Psoas muscle (tissue), 8 donors: ENCODE results near the gene ATP6V1A. TPM values are rescaled to one million over a fixed set of nuclear protein-coding genes. Genes with fewer than 3 reads are reported as not detected.

Experiments used
- ATAC-seq, 4 donors: fragments of 200-7000 bp; cut with Tn5 transposase; one replicate each; pipeline ENCODE4 v1.9.1; 2020; ENCODE audit warnings: moderate library complexity in 3 of 4, mild to moderate bottlenecking in 2 of 4
- DNase-seq, 2 donors: peaks; one replicate each; pipeline ENCODE4 v3.0.0-alpha.2; 2020
- H3K27ac ChIP-seq: fragments of 200-600 bp; one replicate; pipeline ENCODE4 v1.8.0; 2022
- H3K27me3 ChIP-seq, 3 donors: fragments of 200-600 bp in 1 of 3; one replicate each; pipeline versions ENCODE4 v1.6.1 to v1.8.0; 2013 to 2022; ENCODE audit warnings: low read length in 2 of 3, mild to moderate bottlenecking in 2 of 3, moderate library complexity in 1 of 3; ENCODE audit not compliant: insufficient read depth in 3 of 3
- H3K36me3 ChIP-seq, 2 donors: fragments of 200-600 bp in 1 of 2; one replicate each; pipeline versions ENCODE4 v1.6.1 to v1.8.0; 2013 to 2022; ENCODE audit warnings: low read depth in 1 of 2, mild to moderate bottlenecking in 1 of 2, moderate library complexity in 1 of 2; ENCODE audit not compliant: insufficient read depth in 1 of 2
- H3K4me1 ChIP-seq: fragments of 200-600 bp; one replicate; pipeline ENCODE4 v1.8.0; 2022
- H3K4me3 ChIP-seq: fragments of 200-600 bp; one replicate; pipeline ENCODE4 v1.8.0; 2022; ENCODE audit warnings: mild to moderate bottlenecking
- H3K9me3 ChIP-seq: fragments of 200-600 bp; one replicate; pipeline ENCODE4 v1.8.0; 2022
- CTCF ChIP-seq: fragments of 200-600 bp; IDR thresholded peaks from one replicate; pipeline ENCODE4 v1.8.0; 2022; ENCODE audit warnings: antibody characterized with exemption
- WGBS, 3 donors: extraction: QIAGEN DNeasy Blood & Tissue Kit; methylation state at CpG; one replicate each; pipeline versions ENCODE4 v1.1.6 to v1.1.7; 2013; 5-methylcytosine and 5-hydroxymethylcytosine counted together
- intact Hi-C, 2 donors: fragments of 100-400 bp; cut with DNase I; formaldehyde crosslinking; loops; one replicate each; pipeline versions ENCODE4 v1.11.0 to v1.14.2; 2022
- polyA plus RNA-seq, 3 donors: library from polyadenylated mRNA; stranded (reverse); fragments of 200-250 nt; gene quantifications; one replicate each; pipeline ENCODE4 v1.2.3, GENCODE V29; 2013
- total RNA-seq, 4 donors: library from RNA; stranded (reverse); fragmentation: NEBNext Ultra II Directional in 2 of 4; extraction: Animal tissue kit (Norgen Biotek cat#: 25700) in 2 of 4; gene quantifications; one replicate each; pipeline versions ENCODE4 v1.2.1 to v1.2.4, GENCODE V29; 2021 to 2023
- donor health status: healthy with polysubstance abuse.
- donor health status: DM: no; HTN: no; CAD: no; lungs with moderate emphysema.
- donor health status: Bipolar disorder and iron deficiency.
- donor health status: healthy.
- donor health status: DM: yes; HTN: yes; CAD: no.
- donor health status: DM: no; HTN: no; CAD: no.
- donor health status: DM: no; HTN: no; CAD: no.
- donor health status: DM: yes; HTN: yes; CAD: no.

Gene ATP6V1A
- total and polyA plus RNA-seq, 7 donors = 4.2 to 20.6 (median 17.0) TPM

DNA sequence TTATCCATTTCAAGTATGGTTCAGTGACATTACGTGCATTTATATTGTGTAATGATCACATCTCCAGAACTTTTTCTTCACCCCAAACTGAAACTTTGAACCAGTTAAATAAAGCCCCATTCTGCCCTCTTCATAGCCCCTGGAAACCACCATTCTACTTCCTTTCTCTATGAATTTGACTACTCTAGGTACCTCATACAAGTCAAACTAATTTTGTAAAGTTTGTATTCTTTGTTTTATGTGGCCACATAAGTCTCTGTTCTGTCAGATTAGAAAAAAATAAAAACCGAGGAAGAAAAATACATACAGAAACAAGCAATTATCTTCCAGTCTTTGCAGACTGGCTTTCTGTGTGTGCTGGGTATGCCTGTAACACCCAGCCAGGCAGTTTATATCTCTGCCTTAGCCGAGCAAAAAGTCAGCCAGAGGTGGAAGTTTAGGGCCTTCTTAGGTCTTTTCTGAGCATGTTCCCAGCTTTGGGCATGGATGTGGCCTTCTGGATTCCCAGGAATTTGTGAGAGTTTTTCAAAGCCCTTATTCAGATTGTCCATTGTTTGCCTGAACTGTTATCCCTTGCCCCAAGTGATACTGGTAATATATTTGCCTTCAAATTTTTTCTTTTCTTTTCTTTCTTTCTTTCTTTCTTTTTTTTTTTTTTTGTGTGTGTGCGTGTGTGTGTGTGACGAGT, 85.8 kb downstream of the ATP6V1A start:
- Histone ChIP-seq H3K27me3 (no peaks in the 10 kb centered on the region), H3K4me3 (no peak overlapping the region), H3K9me3 (peaks cover 3% of the 10 kb centered on the region), H3K4me1 (no peaks in the 10 kb centered on the region), H3K27ac (no peak overlapping the region), H3K36me3 (no peaks in the 10 kb centered on the region)
- intact Hi-C loops = loop anchor here in 1 of 2 donors (10.0 kb wide), 1 partner anchor 1982 kb away; no protein-coding TSS in a partner anchor
- WGBS, 3 donors = 86 to 90% (median 89%) methylated on average over 5 of the region's 5 CpGs
- no peak for DNase-seq
- ATAC-seq = no peak
- TF ChIP-seq CTCF = no peak

DNA sequence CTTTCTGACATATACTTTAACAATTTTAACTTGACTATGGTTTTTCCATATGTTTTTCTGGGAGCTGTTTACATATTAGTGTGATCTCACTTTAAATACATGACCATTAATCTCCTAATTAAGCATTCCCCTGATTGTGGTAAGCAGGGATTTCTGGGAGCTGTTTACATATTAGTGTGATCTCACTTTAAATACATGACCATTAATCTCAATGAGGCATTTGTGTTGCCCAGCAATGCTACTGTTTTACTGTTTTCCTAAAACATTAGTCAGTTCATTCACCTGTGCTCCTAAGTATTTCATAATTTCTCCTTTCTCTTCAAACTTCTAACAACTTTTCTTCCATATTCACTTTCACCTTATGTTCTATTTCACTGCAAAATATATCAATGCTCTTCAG, 88.1 kb downstream of the ATP6V1A start:
- intact Hi-C loops = loop anchor here in 1 of 2 donors (5.0 to 10.0 kb wide), 3 partner anchors 88 to 1980 kb away; partner anchors contain the start of genes ATP6V1A, CCDC191, NAA50 and QTRT2
- H3K4me1 ChIP-seq = no peaks in the 10 kb centered on the region

DNA sequence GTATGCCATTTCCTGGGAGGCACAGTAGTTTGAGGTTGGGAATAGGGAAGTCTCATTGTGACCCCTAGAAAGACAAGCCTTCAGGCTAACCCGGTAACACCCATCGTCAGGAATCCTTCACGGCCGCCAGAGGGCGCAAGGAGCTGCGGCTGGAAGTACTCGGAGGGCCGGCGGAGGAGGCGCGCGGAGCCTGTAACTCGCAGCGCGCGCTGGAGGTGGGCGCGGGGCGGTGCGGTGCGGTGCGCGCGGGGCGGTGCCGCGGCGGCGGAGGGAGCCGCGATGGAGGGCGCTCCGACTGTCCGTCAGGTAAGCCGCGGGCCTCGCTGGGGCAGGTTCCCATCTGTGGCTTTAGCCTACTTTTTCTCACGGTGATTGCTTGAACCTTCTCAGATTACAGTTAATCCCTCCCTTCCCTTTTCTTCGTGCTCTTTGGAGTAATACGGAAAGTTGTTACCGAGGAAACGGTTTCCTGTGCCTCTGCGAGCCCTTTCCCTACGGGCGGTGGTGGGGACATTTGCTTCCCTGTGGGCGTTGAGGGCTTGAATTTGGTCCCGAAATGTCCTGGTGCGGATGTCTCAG, 91.9 kb downstream of the ATP6V1A start, which contains the start of gene GRAMD1C:
Gene GRAMD1C, plus strand, starts transcription at position 158 of the 579 bp plus-strand sequence. Its CDS starts 122 bp downstream, at position 280.
- intact Hi-C loops = loop anchor here in 1 of 2 donors (5.0 to 10.0 kb wide), 3 partner anchors 91 to 1976 kb away; partner anchors contain the start of genes ATP6V1A, CCDC191, NAA50 and QTRT2
- peak; percentile 94 to 100 (median 96) for ATAC-seq
- no peak within 1 kb of the TSS for H3K27ac ChIP-seq

More for the DNA sequence above, 88.1 kb downstream of the ATP6V1A start:
- TF ChIP-seq CTCF = no peak
- no peak overlapping the region for H3K4me3 ChIP-seq
- no peak for DNase-seq
- no peaks in the 10 kb centered on the region for H3K27me3 ChIP-seq
- H3K27ac ChIP-seq = no peak overlapping the region
- ATAC-seq = no peak
- H3K36me3 ChIP-seq = no peaks in the 10 kb centered on the region
- H3K9me3 ChIP-seq = peaks cover 3% of the 10 kb centered on the region

DNA sequence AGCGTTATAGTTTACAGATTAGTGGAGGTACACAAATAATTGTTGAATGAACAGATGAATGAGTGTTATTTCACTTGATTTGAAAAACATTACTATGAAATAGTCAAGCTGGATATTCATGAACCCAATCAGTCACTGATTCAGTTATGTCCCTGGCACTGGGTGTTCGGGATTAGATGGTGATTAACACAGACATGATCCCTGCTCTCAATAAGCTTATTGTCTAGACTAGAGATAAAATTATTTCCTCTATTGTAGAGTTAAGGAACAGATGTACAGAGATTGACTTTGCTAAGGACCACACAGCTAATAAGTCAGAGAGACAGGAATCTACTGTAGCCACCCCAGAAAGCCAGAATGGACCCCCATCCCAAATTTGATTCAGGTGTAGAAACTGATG, 92.7 kb downstream of the ATP6V1A start:
- no peak for ATAC-seq
- DNase-seq = no peak
- H3K36me3 ChIP-seq = no peaks in the 10 kb centered on the region
- intact Hi-C loops = loop anchor here in 1 of 2 donors (5.0 to 10.0 kb wide), 3 partner anchors 92 to 1975 kb away; partner anchors contain the start of genes ATP6V1A, CCDC191, NAA50 and QTRT2
- no peak overlapping the region for H3K4me3 ChIP-seq
- 72 to 76% (median 74%) methylated on average over 2 of the region's 2 CpGs for WGBS, 3 donors
- no peaks in the 10 kb centered on the region for H3K4me1 ChIP-seq
- no peaks in the 10 kb centered on the region for H3K27me3 ChIP-seq
- no peak for TF ChIP-seq CTCF
- H3K9me3 ChIP-seq = no peaks in the 10 kb centered on the region
- no peak overlapping the region for H3K27ac ChIP-seq

More for the DNA sequence above, 91.9 kb downstream of the ATP6V1A start, which contains the start of gene GRAMD1C:
- Histone ChIP-seq H3K4me1 (no peaks in the 10 kb centered on the region), H3K9me3 (no peaks in the 10 kb centered on the region), H3K4me3 (peak within 1 kb of the TSS; percentile 67), H3K36me3 (no peaks in the 10 kb centered on the region), H3K27me3 (no peaks in the 10 kb centered on the region)
- TF ChIP-seq CTCF = peak; percentile 84
- DNase-seq = peak; percentile 86 to 91
- 1 to 2% (median 1%) methylated on average over 32 to 48 of the region's 48 CpGs for WGBS, 3 donors
